Stimulated activated CD4-positive, alpha-beta T cell treated with anti-CD3 and anti-CD28 coated beads, Interleukin-12 subunit alpha, Interleukin-12 subunit beta, amount 100 ng/mL, for 24 hours (primary cell): ENCODE data around the gene SPANXA1.
"Not testable (repeated sequence)": the region's sequence is repeated elsewhere in the genome, so short reads cannot be mapped to it uniquely, and the experiment has no call there.

Experiments used
- DNase-seq, 2 experiments: peaks; one replicate each; pipeline ENCODE4 v3.0.0-alpha.2; 2020; ENCODE audit warnings: low read depth in 2 of 2

SPANXA1 gene, protein sequence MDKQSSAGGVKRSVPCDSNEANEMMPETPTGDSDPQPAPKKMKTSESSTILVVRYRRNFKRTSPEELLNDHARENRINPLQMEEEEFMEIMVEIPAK

DNA sequence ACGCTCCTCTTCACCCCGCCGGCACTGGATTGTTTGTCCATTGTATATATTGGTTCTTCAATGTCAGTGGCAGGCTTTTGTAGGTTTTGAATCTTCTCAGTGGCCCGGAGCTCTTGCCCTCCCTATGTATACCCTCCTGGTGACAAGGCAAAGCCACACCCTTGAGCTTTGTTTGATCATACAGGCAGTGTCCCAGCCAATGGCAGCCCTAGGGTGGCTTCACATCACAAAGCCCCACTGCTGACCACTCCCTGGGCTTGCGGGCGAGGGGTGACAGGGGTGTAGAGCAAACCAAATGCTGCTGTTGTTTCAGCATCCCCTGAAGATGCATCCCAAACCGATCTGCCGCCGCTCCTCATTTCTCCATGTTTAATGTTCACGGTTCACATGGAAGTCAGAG lies at the start of gene SPANXA1:
Gene SPANXA1 (minus strand): TSS at position 101 of the 400 bp plus-strand sequence. CDS start 60 bp downstream, at position 41.
- DNase-seq = not testable (repeated sequence)

DNA sequence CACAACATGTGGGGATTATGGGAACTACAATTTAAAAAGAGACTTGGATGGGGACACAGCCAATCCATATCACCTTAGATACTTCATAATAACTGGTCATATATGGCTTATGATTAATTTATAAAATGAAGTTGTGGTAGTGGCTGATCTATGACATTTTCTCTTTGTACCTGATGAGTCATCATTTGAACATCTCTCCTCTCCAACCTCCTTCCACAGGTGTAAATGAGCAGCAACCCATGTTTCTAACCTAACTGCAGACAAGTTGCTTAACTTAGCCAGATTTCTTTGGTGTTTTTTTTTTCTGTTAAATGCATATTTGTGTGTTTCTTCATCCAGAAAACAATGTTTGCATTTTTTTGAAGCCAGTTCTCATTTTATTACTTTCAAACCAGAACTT lies 47.6 kb upstream of the SPANXA1 start:
- DNase-seq = no peak

DNA sequence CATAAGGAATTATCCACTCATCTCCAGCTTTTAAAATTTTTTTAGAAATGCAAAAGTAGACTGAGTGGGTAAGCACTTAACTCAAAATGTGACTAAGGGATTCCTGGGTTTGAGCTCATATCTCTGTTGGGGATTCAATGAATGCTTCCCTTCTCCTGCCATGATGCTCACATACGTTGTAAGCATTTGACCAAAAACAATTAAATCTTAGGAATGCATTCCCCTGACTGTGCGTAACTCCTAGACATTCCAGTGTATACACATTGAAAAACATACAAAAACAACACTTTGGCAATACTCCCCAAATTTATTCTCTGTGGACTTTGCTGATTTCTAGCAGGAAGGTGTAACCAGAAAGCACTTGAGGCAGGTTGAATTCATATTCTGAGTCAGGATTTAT lies 34.8 kb upstream of the SPANXA1 start:
- DNase-seq = no peak

DNA sequence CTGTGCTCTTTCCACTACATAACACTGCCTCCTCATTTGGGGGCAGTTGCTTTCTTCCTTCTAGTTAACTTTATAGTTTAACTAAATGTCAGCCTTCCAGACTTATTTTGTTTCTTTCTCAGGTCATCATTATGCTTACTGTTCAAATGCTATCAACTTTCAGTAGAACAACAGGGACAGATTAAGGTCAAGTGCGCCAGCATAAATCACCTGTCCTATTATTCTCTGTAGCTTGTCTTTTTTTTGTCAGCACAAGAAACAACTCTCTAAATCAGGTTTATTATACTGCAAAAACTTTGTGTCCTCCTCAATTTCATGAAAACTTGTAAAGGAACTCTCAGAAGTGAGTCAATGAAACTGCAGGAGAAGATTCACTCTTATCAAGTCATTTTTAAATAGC lies 24.6 kb upstream of the SPANXA1 start:
- DNase-seq = no peak

DNA sequence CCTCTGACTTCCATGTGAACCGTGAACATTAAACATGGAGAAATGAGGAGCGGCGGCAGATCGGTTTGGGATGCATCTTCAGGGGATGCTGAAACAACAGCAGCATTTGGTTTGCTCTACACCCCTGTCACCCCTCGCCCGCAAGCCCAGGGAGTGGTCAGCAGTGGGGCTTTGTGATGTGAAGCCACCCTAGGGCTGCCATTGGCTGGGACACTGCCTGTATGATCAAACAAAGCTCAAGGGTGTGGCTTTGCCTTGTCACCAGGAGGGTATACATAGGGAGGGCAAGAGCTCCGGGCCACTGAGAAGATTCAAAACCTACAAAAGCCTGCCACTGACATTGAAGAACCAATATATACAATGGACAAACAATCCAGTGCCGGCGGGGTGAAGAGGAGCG lies 4.9 kb upstream of the SPANXA1 start, which contains the start of gene SPANXA2:
Gene SPANXA2 (plus strand): TSS at position 301 of the 400 bp plus-strand sequence. CDS start 60 bp downstream, at position 361.
- not testable (repeated sequence) for DNase-seq

DNA sequence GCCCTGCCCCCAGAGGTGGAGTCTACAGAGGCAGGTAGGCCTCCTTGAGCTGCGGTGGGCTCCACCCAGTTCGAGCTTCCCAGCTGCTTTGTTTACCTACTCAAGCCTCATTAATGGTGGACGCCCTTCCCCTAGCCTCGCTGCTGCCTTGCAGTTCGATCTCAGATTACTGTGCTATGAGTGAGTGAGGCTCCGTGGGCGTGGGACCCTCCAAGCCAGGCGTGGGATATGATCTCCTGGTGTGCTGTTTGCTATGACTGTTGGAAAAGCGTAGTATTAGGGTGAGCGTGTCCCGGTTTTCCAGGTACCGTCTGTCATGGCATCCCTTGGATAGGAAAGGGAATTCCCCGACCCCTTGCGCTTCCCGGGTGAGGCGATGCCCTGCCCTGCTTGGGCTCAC lies 42.0 kb downstream of the SPANXA1 start:
- not testable (repeated sequence) for DNase-seq
